ENCODE measurements around the gene EPRS1. TPM values are rescaled to one million over a fixed set of nuclear protein-coding genes. Genes with fewer than 3 reads are reported as not detected.

The EPRS1 gene
- polyA plus RNA-seq (2011; rRNA removed) (129 and 146 TPM in 2 replicates), polyA minus RNA-seq (2011; rRNA and poly(A)+ RNA removed) (131 and 143 TPM in 2 replicates)

DNA sequence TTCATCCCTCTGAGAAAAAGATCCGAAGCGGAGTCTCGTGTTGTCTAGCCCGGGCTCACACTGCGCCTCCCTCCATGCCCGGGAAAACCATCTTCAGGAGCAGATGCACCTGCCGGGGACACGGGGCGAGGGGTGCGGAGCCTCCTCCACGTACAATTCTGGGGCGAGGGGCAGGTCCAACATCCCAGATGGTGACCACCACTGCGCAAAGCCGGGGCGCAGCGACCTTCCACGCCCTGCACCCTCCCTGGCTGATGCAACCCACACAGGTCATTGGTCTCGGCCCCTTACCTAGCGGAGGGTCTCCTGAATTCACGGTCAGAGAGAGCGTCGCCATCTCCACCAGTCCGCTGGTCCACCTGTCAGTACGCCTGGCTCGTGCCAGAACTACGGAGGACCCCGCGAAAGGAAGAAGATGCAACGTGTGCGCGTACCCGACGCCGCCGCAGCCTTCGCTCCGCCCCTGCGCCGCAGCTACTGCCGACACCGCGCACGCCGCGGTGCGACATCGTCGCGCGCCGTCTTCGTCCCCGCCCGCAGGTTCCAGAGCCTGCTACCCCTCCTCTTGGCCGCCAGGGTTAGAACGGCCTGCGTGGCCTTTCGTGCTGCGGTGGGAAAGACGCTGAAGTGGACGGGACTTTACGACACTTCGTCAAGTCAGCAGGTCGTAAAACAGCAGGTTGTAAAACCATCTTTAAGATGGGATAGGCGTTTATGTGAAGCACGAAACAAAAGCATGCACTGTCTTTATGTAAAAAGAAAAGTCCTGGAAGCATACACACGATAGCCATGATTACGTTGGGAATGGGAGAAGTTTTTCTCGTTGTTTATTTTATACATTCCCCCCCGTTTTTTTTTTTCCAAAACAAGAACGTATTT, at the start of gene EPRS1:
TSS of gene EPRS1 (minus strand) at position 454 of the 879 bp plus-strand sequence. CDS start at position 337, 117 bp downstream.
- Histone ChIP-seq H3K4me3 (ENCODE audit: low read depth, low read length) (peak within 1 kb of the TSS; percentile 100), H3K27me3 (ENCODE audit: control insufficient read depth, insufficient read depth, low read length) (no peaks in the 10 kb centered on the region), H3K27ac (ENCODE audit: low read depth, low read length) (peak within 1 kb of the TSS; percentile 91), H3K9me3 (ENCODE audit: control insufficient read depth, insufficient read depth, low read length) (no peaks in the 10 kb centered on the region; the same call in 1 of the 2 replicates)
- TF ChIP-seq, protein P1, sequence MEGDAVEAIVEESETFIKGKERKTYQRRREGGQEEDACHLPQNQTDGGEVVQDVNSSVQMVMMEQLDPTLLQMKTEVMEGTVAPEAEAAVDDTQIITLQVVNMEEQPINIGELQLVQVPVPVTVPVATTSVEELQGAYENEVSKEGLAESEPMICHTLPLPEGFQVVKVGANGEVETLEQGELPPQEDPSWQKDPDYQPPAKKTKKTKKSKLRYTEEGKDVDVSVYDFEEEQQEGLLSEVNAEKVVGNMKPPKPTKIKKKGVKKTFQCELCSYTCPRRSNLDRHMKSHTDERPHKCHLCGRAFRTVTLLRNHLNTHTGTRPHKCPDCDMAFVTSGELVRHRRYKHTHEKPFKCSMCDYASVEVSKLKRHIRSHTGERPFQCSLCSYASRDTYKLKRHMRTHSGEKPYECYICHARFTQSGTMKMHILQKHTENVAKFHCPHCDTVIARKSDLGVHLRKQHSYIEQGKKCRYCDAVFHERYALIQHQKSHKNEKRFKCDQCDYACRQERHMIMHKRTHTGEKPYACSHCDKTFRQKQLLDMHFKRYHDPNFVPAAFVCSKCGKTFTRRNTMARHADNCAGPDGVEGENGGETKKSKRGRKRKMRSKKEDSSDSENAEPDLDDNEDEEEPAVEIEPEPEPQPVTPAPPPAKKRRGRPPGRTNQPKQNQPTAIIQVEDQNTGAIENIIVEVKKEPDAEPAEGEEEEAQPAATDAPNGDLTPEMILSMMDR (IDR thresholded peaks at IDR 0.05; ENCODE audit: low read depth, low read length): peak; percentile 61
- ChIA-PET CTCF (interaction anchor here (0.5 to 0.8 kb wide), 7 partner anchors 11 to 90 kb away, joined by 3 to 13 read pairs (median 3); no protein-coding TSS in a partner anchor), POLR2A (interaction anchor here (0.6 to 0.7 kb wide), 2 partner anchors 65 to 99 kb away, joined by 3 to 4 read pairs; no protein-coding TSS in a partner anchor)
- peak; percentile 97 for DNase-seq (ENCODE audit: low read depth, low spot score)

DNA sequence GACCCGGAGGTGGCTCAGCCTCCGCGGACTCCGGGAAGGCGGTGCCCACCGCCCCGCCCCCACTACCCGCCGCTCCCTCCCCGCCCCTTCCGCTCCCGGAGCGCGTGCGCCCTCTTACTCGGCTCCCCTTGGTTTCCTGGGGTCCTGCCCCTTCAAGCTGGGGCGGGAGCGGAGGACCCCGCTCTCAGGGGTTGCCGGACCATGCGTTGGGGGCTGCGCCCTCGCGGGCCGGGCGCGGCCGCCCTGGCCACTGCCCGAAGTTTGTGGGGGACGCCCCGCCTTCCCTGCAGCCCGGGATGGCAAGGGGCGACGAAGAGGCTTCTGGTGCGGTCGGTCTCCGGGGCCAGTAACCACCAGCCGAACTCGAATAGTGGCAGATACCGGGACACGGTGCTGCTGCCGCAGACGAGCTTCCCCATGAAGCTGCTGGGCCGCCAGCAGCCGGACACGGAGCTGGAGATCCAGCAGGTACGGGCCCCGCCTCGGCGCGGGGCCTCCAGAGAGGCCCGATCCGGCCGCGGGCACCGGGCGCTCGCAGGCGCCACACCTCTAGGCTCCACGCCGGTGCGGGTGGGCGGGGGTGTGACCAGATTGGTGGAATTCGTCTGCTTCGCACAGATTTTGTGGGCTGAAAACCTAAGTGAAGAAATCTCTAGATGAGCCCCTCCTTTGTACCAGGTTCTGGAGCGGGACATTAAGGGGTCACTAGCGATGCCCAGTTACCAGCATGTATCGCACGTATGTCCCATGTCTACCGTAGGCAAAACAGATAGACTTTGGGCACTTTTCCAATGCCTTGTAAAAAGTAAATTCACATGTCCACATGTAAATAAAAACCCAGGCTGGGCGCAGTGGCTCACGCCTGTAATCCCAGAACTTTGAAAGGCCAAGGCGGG, 48.0 kb upstream of the EPRS1 start, which contains the start of gene IARS2:
TSS of gene IARS2 (plus strand) at position 117 of the 896 bp plus-strand sequence. CDS start at position 202, 85 bp downstream.
- POLR2A ChIA-PET: no interaction called here
- CTCF ChIA-PET: no interaction called here
- TF ChIP-seq, protein P1 (IDR thresholded peaks at IDR 0.05; ENCODE audit: low read depth, low read length): no peak

DNA sequence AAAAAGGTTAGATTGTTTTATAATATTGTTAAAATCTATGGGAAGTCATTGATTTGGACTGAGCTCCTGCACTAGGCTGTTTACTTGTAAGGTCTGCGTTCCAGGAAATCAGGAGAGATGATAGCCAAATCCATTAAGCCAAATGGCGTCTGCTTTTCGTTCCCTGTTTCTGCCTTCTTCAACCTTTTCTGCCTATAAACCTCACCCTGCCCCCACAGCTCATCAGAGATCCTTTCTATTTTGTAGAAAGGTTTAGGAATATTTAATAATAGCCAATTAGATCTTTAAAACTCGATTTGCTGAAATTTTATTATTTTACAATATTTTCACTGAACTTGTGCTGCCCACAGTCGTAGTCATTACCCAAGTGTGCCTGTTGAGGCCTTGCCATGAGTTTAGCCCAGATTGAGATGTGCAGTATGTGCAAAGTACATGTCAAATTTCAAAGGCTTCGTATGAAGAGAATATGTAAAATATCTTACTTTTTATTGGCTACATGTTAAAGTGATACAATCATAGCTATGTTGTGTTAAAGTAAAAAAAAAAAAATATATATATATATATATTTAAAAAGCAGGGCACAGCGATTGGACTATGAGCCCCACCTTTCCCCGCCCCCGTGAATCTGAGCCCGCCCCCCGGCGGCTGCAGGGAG, 47.2 kb upstream of the EPRS1 start:
- TF ChIP-seq, protein P1 (IDR thresholded peaks at IDR 0.05; ENCODE audit: low read depth, low read length): no peak
- H3K4me3 ChIP-seq (ENCODE audit: low read depth, low read length): no peak overlapping the region
- no peaks in the 10 kb centered on the region for H3K9me3 ChIP-seq (ENCODE audit: control insufficient read depth, insufficient read depth, low read length)
- DNase-seq (ENCODE audit: low read depth, low spot score): no peak
- no peaks in the 10 kb centered on the region for H3K27me3 ChIP-seq (ENCODE audit: control insufficient read depth, insufficient read depth, low read length)
- no peak overlapping the region for H3K27ac ChIP-seq (ENCODE audit: low read depth, low read length)
- CTCF ChIA-PET: no interaction called here
- POLR2A ChIA-PET: interaction anchor here (0.5 to 0.6 kb wide), 2 partner anchors 36 to 54 kb away, joined by 3 to 4 read pairs; no protein-coding TSS in a partner anchor

More for the DNA sequence above, 48.0 kb upstream of the EPRS1 start, which contains the start of gene IARS2:
- peak within 1 kb of the TSS; percentile 80 for H3K4me3 ChIP-seq (ENCODE audit: low read depth, low read length)
- H3K9me3 ChIP-seq (ENCODE audit: control insufficient read depth, insufficient read depth, low read length): no peaks in the 10 kb centered on the region
- H3K27me3 ChIP-seq (ENCODE audit: control insufficient read depth, insufficient read depth, low read length): no peaks in the 10 kb centered on the region
- H3K27ac ChIP-seq (ENCODE audit: low read depth, low read length): peak within 1 kb of the TSS; percentile 42
- peak; percentile 51 for DNase-seq (ENCODE audit: low read depth, low spot score)

DNA sequence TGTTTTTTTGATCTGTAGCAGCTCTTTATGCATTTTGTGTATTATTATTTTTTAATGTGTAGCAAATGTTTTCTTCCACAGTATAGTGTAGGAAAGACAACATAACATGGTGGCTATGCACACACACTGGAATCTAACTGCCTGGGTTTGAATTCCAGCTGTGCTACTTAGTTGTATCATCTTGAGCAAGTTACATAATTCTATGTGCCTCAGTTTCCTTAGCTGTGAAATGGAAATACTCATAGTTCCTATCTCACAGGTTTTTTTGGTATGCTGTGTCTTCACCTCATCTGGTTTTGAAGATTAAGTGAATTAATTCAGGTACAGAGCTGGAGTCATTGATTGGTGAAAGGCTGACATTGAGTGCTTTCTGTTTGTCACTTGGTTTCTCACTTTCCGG, 46.4 kb upstream of the EPRS1 start:
- no peak overlapping the region for H3K4me3 ChIP-seq (ENCODE audit: low read depth, low read length)
- no peaks in the 10 kb centered on the region for H3K9me3 ChIP-seq (ENCODE audit: control insufficient read depth, insufficient read depth, low read length)
- no peak for DNase-seq (ENCODE audit: low read depth, low spot score)
- no peaks in the 10 kb centered on the region for H3K27me3 ChIP-seq (ENCODE audit: control insufficient read depth, insufficient read depth, low read length)
- ChIA-PET CTCF (no interaction called here), POLR2A (interaction anchor here (0.6 kb wide), 1 partner anchor 36 kb away, joined by 4 read pairs; no protein-coding TSS in a partner anchor)
- TF ChIP-seq, protein P1 (IDR thresholded peaks at IDR 0.05; ENCODE audit: low read depth, low read length): no peak
- H3K27ac ChIP-seq (ENCODE audit: low read depth, low read length): no peak overlapping the region
